Esophagus squamous epithelium (tissue), 4 donors: ENCODE measurements around the gene ARHGAP12.

Experiments
- POLR2A ChIP-seq, 4 donors: fragments of 450-650 bp; IDR thresholded peaks; one replicate each; pipeline ENCODE4 v1.6.1; 2017; ENCODE audit warnings: antibody characterized with exemption in 4 of 4, mild to moderate bottlenecking in 4 of 4, moderate library complexity in 3 of 4
- TF ChIP-seq, protein P1 (sequence below), 6 experiments: fragments of 450-650 bp in 4 of 6; fragments of 200-600 bp in 2 of 6; sonication (generic) in 2 of 6; IDR thresholded peaks; one replicate each; pipeline ENCODE4 v1.5.1; 2016 to 2019; ENCODE audit warnings: antibody characterized with exemption in 6 of 6, mild to moderate bottlenecking in 4 of 6, moderate library complexity in 4 of 6

DNA sequence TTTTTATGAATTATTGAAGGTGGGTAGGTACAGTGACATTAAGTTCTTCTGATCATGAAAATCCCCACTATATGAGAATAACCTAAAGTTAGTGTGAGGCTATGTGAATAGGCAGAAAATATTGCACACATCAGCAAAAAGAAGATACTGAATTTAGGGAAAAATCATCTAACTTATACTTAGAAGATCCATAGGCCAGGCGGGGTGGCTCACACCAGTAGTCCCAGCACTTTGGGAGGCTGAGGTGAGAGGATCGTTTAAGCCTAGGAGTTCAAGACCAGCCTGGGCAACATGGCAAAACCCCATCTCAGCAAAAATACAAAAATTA is 49.5 kb upstream of the ARHGAP12 start:
- TF ChIP-seq, protein P1, sequence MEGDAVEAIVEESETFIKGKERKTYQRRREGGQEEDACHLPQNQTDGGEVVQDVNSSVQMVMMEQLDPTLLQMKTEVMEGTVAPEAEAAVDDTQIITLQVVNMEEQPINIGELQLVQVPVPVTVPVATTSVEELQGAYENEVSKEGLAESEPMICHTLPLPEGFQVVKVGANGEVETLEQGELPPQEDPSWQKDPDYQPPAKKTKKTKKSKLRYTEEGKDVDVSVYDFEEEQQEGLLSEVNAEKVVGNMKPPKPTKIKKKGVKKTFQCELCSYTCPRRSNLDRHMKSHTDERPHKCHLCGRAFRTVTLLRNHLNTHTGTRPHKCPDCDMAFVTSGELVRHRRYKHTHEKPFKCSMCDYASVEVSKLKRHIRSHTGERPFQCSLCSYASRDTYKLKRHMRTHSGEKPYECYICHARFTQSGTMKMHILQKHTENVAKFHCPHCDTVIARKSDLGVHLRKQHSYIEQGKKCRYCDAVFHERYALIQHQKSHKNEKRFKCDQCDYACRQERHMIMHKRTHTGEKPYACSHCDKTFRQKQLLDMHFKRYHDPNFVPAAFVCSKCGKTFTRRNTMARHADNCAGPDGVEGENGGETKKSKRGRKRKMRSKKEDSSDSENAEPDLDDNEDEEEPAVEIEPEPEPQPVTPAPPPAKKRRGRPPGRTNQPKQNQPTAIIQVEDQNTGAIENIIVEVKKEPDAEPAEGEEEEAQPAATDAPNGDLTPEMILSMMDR (IDR thresholded peaks at IDR 0.05): no peak
- no peak for TF ChIP-seq POLR2A (IDR thresholded peaks at IDR 0.05)
